Type B pancreatic cell (in vitro differentiated cells): ENCODE results near the gene PLA2G4F. TPM values are rescaled to one million over a fixed set of nuclear protein-coding genes. Genes with fewer than 3 reads are reported as not detected.

Source experiments
- DNase-seq: peaks from one replicate; pipeline ENCODE4 v3.0.0; 2021; ENCODE audit warnings: mixed read lengths; ENCODE audit not compliant: unreplicated experiment; ENCODE audit errors: extremely low spot score
- H3K27ac Mint-ChIP-seq: 2 replicates; pipeline ENCODE4 v1.8.0; 2021; ENCODE audit warnings: mild to moderate bottlenecking, mixed read lengths
- H3K27me3 Mint-ChIP-seq: 2 replicates; pipeline ENCODE4 v1.8.0; 2021; ENCODE audit warnings: mixed read lengths
- H3K36me3 Mint-ChIP-seq: 2 replicates; pipeline ENCODE4 v1.8.0; 2021; ENCODE audit warnings: mixed read lengths
- H3K4me1 Mint-ChIP-seq: one replicate; pipeline ENCODE4 v1.8.0; 2021; ENCODE audit warnings: mixed read lengths; ENCODE audit not compliant: unreplicated experiment
- H3K4me3 Mint-ChIP-seq: 2 replicates; pipeline ENCODE4 v1.8.0; 2021; ENCODE audit warnings: mild to moderate bottlenecking, mixed read lengths
- H3K9me3 Mint-ChIP-seq: 2 replicates; pipeline ENCODE4 v1.8.0; 2021; ENCODE audit warnings: mixed read lengths
- CTCF ChIP-seq: fragments of 200-600 bp; sonication (generic); conservative IDR thresholded peaks from 2 replicates; pipeline ENCODE4 v1.5.0; 2021; ENCODE audit warnings: antibody characterized with exemption, mild to moderate bottlenecking
- total RNA-seq: library from RNA; stranded (reverse); gene quantifications from 2 replicates; pipeline ENCODE4 v1.2.1, GENCODE V29; 2021; ENCODE audit warnings: low replicate concordance

The PLA2G4F gene
- total RNA-seq, 1 donor from 2014 or later, result 1.1 TPM

DNA sequence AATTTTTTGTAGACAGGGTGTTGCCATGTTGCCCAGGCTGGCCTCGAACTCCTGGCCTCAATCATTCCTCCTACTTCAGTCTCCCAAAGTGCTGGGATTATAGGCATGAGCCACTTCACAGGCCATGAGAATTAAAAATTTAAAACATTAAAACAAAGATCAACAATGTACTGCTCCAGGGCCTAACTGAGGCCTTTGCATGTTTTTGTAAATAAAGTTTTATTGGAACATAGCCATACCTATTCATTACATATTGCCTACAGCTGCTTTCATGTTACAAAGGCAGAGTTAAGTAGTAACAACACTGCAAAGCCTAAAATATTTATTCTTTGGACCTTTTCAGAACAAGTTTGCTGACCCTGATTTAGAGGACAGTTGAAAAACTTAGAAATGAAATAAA lies 42.1 kb upstream of the PLA2G4F start:
- Mint-ChIP-seq H3K27me3 (no peaks in the 10 kb centered on the region), H3K36me3 (peaks cover 26% of the 10 kb centered on the region), H3K27ac (no peak overlapping the region), H3K4me3 (no peak overlapping the region), H3K9me3 (no peaks in the 10 kb centered on the region), H3K4me1 (peaks cover 4% of the 10 kb centered on the region)
- no peak for DNase-seq
- no peak for TF ChIP-seq CTCF

DNA sequence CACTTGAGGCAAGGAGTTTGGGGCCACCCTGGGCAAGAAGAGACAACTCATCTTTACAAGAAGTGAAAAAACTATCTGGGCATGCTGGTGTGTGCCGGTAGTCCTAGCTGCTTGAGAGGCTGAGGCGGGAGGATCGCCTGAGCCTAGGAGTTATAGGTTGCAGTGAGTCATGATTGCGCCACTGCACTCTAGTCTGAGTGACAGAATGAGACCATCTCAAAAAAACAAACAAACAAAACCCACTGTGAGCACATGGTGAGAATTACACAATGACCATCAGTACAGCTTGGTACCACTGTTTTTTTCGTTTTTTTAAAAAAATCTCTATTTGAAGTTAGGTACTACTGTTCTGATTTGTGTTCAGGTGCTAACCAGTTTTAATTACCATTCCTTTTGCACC lies 38.1 kb upstream of the PLA2G4F start:
- H3K9me3 Mint-ChIP-seq, result no peaks in the 10 kb centered on the region
- no peak for DNase-seq
- H3K4me1 Mint-ChIP-seq, result no peaks in the 10 kb centered on the region
- no peak overlapping the region for H3K27ac Mint-ChIP-seq
- TF ChIP-seq CTCF, result no peak
- H3K27me3 Mint-ChIP-seq, result no peaks in the 10 kb centered on the region
- H3K36me3 Mint-ChIP-seq, result peaks cover 30% of the 10 kb centered on the region
- H3K4me3 Mint-ChIP-seq, result no peak overlapping the region

GRCh38 chr15:42193383-42193782 lies 36.9 kb upstream of the PLA2G4F start:
- H3K27me3 Mint-ChIP-seq, result no peaks in the 10 kb centered on the region
- no peak for TF ChIP-seq CTCF
- no peak overlapping the region for H3K27ac Mint-ChIP-seq
- peaks cover 26% of the 10 kb centered on the region for H3K36me3 Mint-ChIP-seq
- H3K4me3 Mint-ChIP-seq, result no peak overlapping the region
- DNase-seq, result no peak
- no peaks in the 10 kb centered on the region for H3K9me3 Mint-ChIP-seq
- H3K4me1 Mint-ChIP-seq, result no peaks in the 10 kb centered on the region

DNA sequence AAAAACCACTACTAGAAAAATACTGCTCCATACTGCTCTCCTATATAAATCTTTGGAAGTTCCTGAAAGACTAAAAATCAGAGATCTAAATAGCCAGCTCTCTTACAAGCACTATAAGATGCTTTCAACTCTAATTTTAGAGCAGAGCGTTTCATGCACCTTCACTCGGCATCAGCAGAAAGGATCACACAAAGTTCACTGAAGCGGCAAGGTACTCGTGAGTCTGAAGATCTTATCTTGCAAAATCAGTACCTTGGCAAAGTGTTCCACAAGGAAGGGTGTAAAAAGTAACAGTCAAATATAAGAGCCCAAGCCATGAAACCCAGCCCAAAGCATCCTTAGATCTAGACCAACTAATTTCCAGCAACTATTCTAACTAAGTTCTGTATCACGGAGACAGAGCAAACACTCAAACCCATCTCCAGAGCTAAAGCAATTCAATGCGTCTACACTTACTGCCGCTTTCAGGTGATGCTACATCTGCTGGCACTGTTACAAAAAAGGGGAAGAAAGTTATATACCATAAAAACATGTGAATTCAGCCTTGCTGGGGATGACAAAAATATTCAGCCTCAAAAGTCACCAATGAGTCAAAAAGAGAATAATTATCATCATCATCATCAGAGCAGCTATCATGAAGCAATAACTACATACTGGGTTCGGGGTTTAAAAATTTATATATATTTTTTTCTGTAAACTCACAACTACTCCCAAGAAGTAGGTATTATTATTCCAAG lies 35.3 kb upstream of the PLA2G4F start:
- H3K27ac Mint-ChIP-seq, result no peak overlapping the region
- H3K27me3 Mint-ChIP-seq, result no peaks in the 10 kb centered on the region
- no peak for TF ChIP-seq CTCF
- H3K4me3 Mint-ChIP-seq, result no peak overlapping the region
- no peaks in the 10 kb centered on the region for H3K4me1 Mint-ChIP-seq
- no peaks in the 10 kb centered on the region for H3K9me3 Mint-ChIP-seq
- DNase-seq, result no peak
- H3K36me3 Mint-ChIP-seq, result peaks cover 25% of the 10 kb centered on the region

DNA sequence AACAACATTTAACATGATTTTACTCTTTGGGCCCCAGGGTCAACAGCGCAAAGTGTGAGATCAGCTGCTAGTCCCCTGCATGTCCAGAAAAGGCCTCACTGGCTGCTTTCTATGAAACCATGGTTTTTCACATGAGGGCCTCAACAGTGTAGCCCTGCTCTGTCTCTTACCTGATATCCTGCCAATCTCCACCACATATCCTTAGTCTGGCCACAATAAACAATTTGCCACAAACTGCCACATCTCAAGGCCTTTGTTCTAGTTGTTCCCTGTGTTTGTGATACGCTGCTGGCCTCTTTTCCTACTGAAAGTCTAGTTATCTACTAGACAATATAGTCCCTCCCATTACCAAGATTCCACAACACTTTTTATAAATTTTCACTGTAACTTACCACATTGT lies 33.9 kb upstream of the PLA2G4F start:
- H3K36me3 Mint-ChIP-seq, result peaks cover 21% of the 10 kb centered on the region
- H3K4me1 Mint-ChIP-seq, result no peaks in the 10 kb centered on the region
- H3K4me3 Mint-ChIP-seq, result no peak overlapping the region
- H3K27ac Mint-ChIP-seq, result no peak overlapping the region
- no peak for DNase-seq
- TF ChIP-seq CTCF, result no peak
- no peaks in the 10 kb centered on the region for H3K27me3 Mint-ChIP-seq
- no peaks in the 10 kb centered on the region for H3K9me3 Mint-ChIP-seq
